ENCODE measurements around the gene LRRC49.

- no peak for TF ChIP-seq CTCF (IDR thresholded peaks at IDR 0.05)
- no peak for TF ChIP-seq POLR2A (IDR thresholded peaks at IDR 0.05)
- no peak for TF ChIP-seq POLR2AphosphoS5 (IDR thresholded peaks at IDR 0.05)
- TF ChIP-seq EP300 (IDR thresholded peaks at IDR 0.05): no peak
These were observed 191.6 kb downstream of the LRRC49 start for GRCh38 chr15:71084264-71084663.

Data from upper lobe of left lung (tissue), 4 donors.